GM21619 (cell line): ENCODE results near the gene PAPOLG.
"Not testable (repeated sequence)": the region's sequence is repeated elsewhere in the genome, so short reads cannot be mapped to it uniquely, and the experiment has no call there.

Source experiments
- ATAC-seq: cut with Tn5 transposase; IDR thresholded peaks from one replicate; pipeline ENCODE4 v1.9.1; 2021; ENCODE audit not compliant: unreplicated experiment

Gene PAPOLG

GRCh38 chr2:60821587-60822302 is 65.7 kb downstream of the PAPOLG start:
- no peak for ATAC-seq

- ATAC-seq = no peak
Observed at GRCh38 chr2:60822987-60823386, 66.9 kb downstream of the PAPOLG start.

- ATAC-seq = no peak
Observed at GRCh38 chr2:60823694-60824305, 67.7 kb downstream of the PAPOLG start.

GRCh38 chr2:60825666-60826065 is 69.6 kb downstream of the PAPOLG start:
- no peak for ATAC-seq

GRCh38 chr2:60826111-60826510 is 70.0 kb downstream of the PAPOLG start:
- ATAC-seq = no peak

- not testable (repeated sequence) for ATAC-seq
Observed at GRCh38 chr2:60826860-60827259, 70.8 kb downstream of the PAPOLG start.

- ATAC-seq = no peak
Observed at GRCh38 chr2:60827369-60827768, 71.3 kb downstream of the PAPOLG start.

- ATAC-seq = no peak
Observed at GRCh38 chr2:60830991-60831390, 74.9 kb downstream of the PAPOLG start.

- no peak for ATAC-seq
Observed at GRCh38 chr2:60831921-60832320, 75.9 kb downstream of the PAPOLG start.

GRCh38 chr2:60832621-60833020 is 76.6 kb downstream of the PAPOLG start:
- ATAC-seq = no peak

GRCh38 chr2:60834270-60834717 is 78.2 kb downstream of the PAPOLG start:
- ATAC-seq = peak; percentile 35

- no peak for ATAC-seq
Observed at GRCh38 chr2:60836491-60836890, 80.4 kb downstream of the PAPOLG start.

GRCh38 chr2:60837123-60837522 is 81.1 kb downstream of the PAPOLG start:
- peak; percentile 27 for ATAC-seq

GRCh38 chr2:60838481-60838880 is 82.4 kb downstream of the PAPOLG start:
- no peak for ATAC-seq

GRCh38 chr2:60839126-60839813 is 83.2 kb downstream of the PAPOLG start:
- peak; percentile 40 for ATAC-seq

GRCh38 chr2:60840880-60841279 is 84.8 kb downstream of the PAPOLG start:
- ATAC-seq = peak; percentile 49

GRCh38 chr2:60843006-60843405 is 86.9 kb downstream of the PAPOLG start:
- no peak for ATAC-seq

- ATAC-seq = no peak
Observed at GRCh38 chr2:60844105-60844504, 88.0 kb downstream of the PAPOLG start.

- ATAC-seq = no peak
Observed at GRCh38 chr2:60847854-60848253, 91.8 kb downstream of the PAPOLG start.
